HG03175 (cell line): ENCODE data around the gene ZNF678.

Source experiments
- ATAC-seq: cut with Tn5 transposase; IDR thresholded peaks from one replicate; pipeline ENCODE4 v1.9.1; 2021; ENCODE audit warnings: mild to moderate bottlenecking, moderate library complexity; ENCODE audit not compliant: unreplicated experiment

Gene ZNF678

GRCh38 chr1:227563324-227564201 lies at the start of gene ZNF678:
ZNF678 (plus strand) TSS chr1:227563556; CDS start chr1:227650992, 87,436 bp downstream.
- ATAC-seq = peak; percentile 96

- no peak for ATAC-seq
Observed at GRCh38 chr1:227518876-227519275, 44.5 kb upstream of the ZNF678 start.

DNA sequence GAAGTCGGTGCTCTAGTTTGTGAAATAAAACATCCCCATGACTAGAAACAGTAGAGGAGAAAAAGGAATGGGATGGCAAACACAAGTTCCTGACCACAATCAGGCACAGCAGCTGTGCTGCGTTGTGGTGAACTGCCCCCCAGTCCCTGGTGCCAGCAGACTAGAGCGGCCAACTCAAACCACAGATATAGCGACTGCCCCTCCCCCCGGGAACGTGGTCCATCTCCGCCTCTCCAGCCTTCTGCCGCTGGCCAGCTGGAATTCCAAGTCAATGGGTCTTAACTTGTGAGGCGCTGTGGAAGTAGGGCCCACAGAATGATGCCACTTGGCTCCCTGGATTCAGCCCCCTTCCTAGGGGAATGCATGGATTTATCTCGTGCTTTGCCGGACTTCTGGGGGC lies 41.6 kb upstream of the ZNF678 start:
- ATAC-seq = no peak

- ATAC-seq = no peak
Observed at GRCh38 chr1:227526524-227526923, 36.8 kb upstream of the ZNF678 start.

- no peak for ATAC-seq
Observed at GRCh38 chr1:227532019-227532619, 31.2 kb upstream of the ZNF678 start.

DNA sequence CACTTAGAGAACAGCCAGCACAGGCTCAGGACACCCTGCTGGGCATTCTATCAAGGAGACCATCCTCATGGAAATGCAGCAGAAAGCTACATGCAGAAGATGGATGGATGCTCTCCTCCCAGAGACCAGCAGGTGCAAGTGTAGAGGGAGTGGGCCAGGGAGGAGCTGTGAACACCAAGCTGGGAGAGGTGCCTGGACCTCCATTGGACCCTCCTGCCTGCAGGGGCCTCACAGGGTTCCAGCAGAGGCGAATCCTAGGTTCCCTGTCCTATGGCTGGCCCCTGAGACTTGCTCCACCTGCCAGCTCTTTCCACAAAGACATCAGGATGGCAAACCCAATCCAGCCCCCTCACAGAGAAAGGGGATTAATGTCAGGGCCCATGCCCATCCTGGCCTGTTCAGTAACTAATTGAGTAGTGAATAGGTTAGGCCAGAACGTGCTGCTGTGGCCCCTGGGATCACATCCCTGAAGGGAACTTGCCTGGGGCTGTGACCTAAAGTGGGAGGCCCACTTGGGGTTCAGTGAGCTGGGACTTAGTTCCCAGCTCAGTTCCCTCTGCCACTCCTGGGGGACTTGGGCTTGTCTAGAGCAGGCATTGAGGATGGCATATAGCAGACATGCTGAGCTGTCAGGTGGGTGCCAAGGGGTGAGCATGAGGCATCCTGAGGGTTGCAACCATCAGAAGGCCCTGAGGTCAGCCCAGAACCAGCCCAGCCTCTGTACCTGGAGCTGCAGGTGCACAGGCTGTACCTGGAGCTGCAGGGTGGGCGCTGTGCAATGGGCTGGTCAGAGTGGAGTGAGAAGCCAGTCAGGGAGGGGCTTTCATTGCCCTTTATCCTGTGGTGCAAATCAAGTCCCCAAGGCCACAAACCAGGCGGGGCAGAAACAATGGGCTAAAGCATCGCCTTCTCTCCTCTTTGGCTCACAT lies 22.9 kb upstream of the ZNF678 start:
- no peak for ATAC-seq

DNA sequence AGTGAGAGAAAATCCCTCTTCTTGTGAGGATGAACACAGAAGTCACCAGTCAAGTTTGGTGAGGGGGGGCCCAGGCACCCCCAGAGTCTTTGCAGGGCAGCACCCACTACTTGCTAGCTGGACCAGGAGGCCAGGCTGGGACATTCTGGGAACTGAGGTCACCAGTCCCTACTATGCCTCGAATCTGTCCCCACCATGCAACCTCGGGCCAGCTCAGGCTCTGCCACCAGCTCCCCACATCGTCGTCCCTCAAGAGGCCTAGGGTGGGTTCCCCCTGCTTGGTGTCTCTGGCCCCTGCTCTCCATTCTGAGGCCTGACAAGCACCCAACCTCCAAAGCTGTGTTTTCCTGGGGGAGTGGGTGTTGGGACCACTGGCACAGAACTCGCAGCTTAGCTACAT lies 22.2 kb upstream of the ZNF678 start:
- no peak for ATAC-seq

- peak; percentile 15 for ATAC-seq
Observed at GRCh38 chr1:227541796-227542152, 21.6 kb upstream of the ZNF678 start.

DNA sequence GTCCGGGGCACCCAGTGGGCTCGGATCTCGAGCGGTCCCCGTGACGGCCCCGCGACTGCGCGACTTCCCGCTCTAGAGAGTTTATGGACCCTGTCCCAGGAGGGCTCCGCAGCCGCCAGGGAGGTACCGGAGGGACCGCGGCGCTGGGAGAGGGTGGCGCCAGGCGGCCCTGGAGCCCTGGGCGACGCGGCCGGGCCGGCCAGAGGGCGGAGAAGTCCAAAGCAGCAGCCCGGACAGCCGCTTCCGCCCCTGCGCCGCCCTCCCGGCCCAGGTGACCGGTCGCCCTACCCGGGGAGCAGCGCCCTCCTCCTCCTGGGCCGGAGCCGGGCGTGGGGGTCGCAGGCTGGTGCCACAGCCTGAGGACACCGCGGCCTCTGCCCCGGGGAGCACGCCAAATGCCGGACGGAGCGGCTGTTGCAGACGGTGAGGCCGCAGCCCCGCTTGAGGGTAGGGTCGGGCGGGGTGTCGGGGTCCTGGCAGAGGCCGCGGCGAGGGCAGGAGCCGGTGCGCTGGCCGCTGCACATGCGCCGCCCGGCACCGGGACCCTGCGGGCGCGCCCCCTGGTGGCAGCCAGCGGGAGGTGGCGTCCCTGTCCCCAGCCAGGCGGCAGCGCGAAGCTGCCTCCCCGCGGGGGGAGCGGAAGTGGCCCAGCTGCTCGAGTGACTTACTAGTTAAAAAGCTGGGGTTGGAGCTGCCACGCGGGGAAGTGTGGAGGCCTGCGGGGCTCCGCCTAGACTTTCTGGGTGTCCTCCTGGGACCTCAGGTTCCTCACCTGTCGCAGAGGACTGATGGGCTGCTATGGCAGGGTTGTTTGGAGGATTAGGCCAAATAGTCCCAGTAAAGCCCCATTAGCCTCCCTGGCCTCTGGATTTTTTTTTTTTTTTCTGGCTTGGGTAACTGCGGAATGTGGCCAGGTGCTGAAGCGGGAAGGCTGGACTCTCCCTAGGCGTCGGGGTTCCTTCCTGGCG lies 20.9 kb upstream of the ZNF678 start:
- peak; percentile 95 for ATAC-seq

DNA sequence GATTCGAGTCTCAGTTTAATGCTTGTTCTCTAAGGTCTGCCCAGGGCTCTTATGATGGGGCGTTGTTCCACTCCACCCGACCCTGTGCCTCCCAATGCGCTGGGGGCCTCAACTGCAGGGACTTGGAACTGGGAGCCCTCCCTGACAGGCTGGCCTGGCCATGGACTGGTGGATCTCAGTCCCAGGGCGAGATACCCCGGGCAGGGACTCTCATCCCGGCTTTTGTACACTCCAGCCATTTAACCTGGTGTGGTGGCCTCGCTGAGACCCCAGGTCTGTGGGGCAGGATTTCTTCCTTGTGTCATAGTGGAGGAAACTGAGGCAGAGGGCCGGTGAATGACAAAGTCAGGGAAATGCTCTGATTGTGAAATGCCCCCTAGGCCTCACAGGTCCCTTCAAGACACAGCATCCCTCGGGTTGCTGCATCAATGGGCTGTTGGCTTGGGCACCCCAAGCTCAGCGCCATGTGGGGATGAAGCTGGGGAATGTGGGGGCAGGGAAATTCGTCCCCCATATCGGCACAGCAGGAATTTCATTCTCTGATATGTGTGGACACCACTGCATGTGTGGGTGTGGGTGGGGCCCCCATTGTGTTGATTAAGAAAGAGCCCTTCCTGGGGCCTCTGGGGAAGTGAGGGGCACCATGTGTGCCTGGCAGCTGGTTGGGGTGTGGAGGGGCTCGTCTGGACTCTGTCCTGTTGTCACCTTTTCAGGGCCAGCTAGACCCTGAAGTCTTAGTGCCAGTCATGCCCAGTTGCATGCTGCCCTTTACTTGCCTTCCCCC lies 19.9 kb upstream of the ZNF678 start:
- no peak for ATAC-seq

DNA sequence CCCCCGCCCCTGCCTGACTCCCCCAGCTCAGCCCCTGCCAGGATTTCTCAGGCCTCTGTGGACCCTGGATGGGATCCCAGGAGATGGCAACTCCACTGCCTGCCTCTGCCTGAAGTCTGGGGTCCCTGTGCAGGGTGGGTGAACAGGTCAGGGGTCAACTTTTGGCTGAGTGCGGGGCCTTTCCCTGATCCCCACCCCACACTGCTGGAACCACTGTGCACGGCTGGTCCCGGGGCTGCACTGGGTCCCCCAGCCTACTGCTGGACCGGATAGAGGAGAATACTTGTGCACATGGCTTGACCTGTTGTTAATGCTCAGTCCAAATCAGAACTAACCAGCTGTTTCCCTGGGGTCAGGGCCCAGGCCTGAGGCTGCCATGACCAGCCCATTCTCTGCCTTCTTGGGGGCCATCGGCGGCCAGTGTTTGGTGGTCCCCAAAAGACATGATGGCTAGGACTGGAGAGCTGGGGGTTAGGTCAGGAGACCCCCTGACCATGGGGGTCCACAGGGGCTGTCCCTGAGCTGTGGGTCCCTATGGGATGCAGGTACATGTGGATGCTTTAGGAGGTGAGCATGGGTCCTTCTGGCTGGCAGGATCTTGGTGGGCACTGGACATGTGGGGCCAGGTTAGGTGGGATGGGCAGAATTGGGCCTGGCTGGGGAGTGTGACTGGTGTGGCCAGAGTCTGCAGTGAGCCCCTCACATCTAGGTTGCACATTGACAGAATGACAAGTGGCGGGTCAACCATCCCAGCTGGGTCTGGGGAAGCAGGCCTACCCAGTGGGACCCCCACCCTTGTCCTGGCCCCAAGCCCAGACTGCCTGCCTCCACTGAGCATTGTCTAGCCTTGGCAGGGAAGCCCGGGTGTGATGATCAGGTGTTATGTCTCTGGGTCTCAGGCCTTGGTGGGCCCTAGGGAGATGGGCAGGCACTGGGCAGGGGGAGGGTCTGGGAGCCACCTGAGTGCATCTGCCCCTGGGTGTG lies 19.0 kb upstream of the ZNF678 start:
- no peak for ATAC-seq

GRCh38 chr1:227545361-227545760 lies 18.0 kb upstream of the ZNF678 start:
- no peak for ATAC-seq

DNA sequence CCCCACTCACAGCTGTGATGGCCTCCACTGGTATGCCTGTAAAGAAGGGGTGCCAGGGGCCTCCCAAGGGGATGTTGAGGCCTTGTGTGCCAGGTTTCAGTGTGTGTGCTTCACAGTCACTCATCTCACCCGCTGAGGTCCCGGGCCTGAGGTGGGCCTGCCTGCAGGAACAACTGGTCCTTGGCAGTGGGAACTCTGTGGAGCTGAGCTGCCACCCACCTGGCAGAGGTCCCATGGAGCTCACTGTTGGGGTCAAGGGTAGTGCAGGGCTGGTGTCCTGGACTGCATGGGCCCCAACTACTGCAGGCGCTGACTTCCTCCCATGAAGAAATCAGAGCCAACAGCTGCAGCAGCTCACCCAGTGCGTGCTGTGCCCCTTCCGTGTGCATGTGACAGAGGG lies 17.3 kb upstream of the ZNF678 start:
- ATAC-seq = no peak

GRCh38 chr1:227546598-227547309 lies 16.6 kb upstream of the ZNF678 start:
- no peak for ATAC-seq

GRCh38 chr1:227547310-227548118 lies 15.8 kb upstream of the ZNF678 start:
- no peak for ATAC-seq

GRCh38 chr1:227548119-227548397 lies 15.3 kb upstream of the ZNF678 start:
- ATAC-seq = no peak

DNA sequence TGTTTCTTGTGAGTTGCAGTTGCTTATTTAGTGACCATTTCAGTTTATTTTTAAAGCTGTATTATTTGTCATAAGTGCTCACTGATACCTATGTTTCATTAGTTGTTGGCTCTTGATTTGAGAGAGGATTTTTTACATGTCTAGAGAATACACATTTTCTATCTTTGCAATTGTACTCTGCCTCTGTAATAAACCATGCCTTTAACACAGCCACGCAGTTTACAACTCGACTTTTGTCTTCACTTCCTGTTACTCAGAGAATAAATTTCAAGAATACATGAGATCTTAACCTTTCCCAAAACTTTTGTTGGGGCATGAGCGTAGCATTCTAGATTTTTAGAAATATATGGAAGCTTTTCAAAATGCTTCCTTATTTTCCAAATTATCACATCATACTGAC lies 14.9 kb upstream of the ZNF678 start:
- no peak for ATAC-seq
